KMS-11 (cell line): ENCODE measurements around the gene LGI2.

Experiments
- H2AFZ ChIP-seq: fragments of 200-600 bp; sonication (generic); 2 replicates; pipeline ENCODE4 v1.6.1; 2016; ENCODE audit warnings: antibody characterized with exemption, mixed run types, low read depth
- H3K27ac ChIP-seq: fragments of 200-600 bp; sonication (generic); 2 replicates; pipeline ENCODE4 v1.6.1; 2016; ENCODE audit warnings: mild to moderate bottlenecking, mixed run types
- H3K27me3 ChIP-seq: fragments of 200-600 bp; sonication (generic); 2 replicates; pipeline ENCODE4 v1.6.1; 2017; ENCODE audit warnings: mild to moderate bottlenecking, low read depth, mixed run types, moderate library complexity; ENCODE audit not compliant: insufficient read depth
- H3K36me3 ChIP-seq: fragments of 200-600 bp; sonication (generic); 2 replicates; pipeline ENCODE4 v1.6.1; 2017; ENCODE audit warnings: mild to moderate bottlenecking, mixed run types; ENCODE audit not compliant: insufficient read depth
- H3K4me1 ChIP-seq: fragments of 200-600 bp; sonication (generic); 2 replicates; pipeline ENCODE4 v1.6.1; 2016; ENCODE audit warnings: mild to moderate bottlenecking, low read depth, mixed run types; ENCODE audit not compliant: poor library complexity, severe bottlenecking
- H3K4me2 ChIP-seq: fragments of 200-600 bp; sonication (generic); 2 replicates; pipeline ENCODE4 v1.7.0; 2016; ENCODE audit warnings: mild to moderate bottlenecking, mixed run types
- H3K4me3 ChIP-seq: fragments of 200-600 bp; sonication (generic); IDR thresholded peaks from 2 replicates; pipeline ENCODE4 v1.6.1; 2017; ENCODE audit warnings: low read depth, low read length, mixed read lengths; ENCODE audit not compliant: insufficient read depth
- H3K79me2 ChIP-seq: fragments of 200-600 bp; sonication (generic); 2 replicates; pipeline ENCODE4 v1.6.1; 2016; ENCODE audit warnings: low read depth, mixed run types; ENCODE audit not compliant: insufficient read depth
- H3K9ac ChIP-seq: fragments of 200-600 bp; sonication (generic); 2 replicates; pipeline ENCODE4 v1.6.1; 2016; ENCODE audit warnings: mild to moderate bottlenecking, mixed run types
- H4K20me1 ChIP-seq: fragments of 200-600 bp; sonication (generic); 2 replicates; pipeline ENCODE4 v1.6.1; 2016; ENCODE audit warnings: mild to moderate bottlenecking, mixed run types; ENCODE audit not compliant: insufficient read depth
- CTCF ChIP-seq: fragments of 200-600 bp; sonication (generic); conservative IDR thresholded peaks from 2 replicates; pipeline ENCODE4 v1.6.1; 2017; ENCODE audit warnings: low read depth, mild to moderate bottlenecking, antibody characterized with exemption, low read length, moderate library complexity, mixed read lengths

LGI2 gene

GRCh38 chr4:24993551-24994080 is 37.1 kb downstream of the LGI2 start:
- no peaks in the 10 kb centered on the region for H3K36me3 ChIP-seq
- H3K79me2 ChIP-seq = no peaks in the 10 kb centered on the region
- no peaks in the 10 kb centered on the region for H3K4me1 ChIP-seq
- H3K4me3 ChIP-seq = no peak overlapping the region
- H3K27ac ChIP-seq = no peak overlapping the region
- no peak overlapping the region for H3K4me2 ChIP-seq
- no peak overlapping the region for H3K9ac ChIP-seq
- H2AFZ ChIP-seq = no peak overlapping the region
- no peaks in the 10 kb centered on the region for H4K20me1 ChIP-seq
- no peaks in the 10 kb centered on the region for H3K27me3 ChIP-seq
- TF ChIP-seq CTCF = no peak

GRCh38 chr4:24992968-24993367 is 37.8 kb downstream of the LGI2 start:
- Histone ChIP-seq H3K79me2 (no peaks in the 10 kb centered on the region), H3K9ac (no peak overlapping the region), H4K20me1 (no peaks in the 10 kb centered on the region), H2AFZ (no peak overlapping the region), H3K4me3 (no peak overlapping the region), H3K4me1 (no peaks in the 10 kb centered on the region), H3K36me3 (no peaks in the 10 kb centered on the region), H3K4me2 (no peak overlapping the region), H3K27ac (no peak overlapping the region), H3K27me3 (no peaks in the 10 kb centered on the region)
- TF ChIP-seq CTCF = no peak

- Histone ChIP-seq H3K79me2 (no peaks in the 10 kb centered on the region), H3K4me3 (no peak overlapping the region), H2AFZ (no peak overlapping the region), H3K36me3 (no peaks in the 10 kb centered on the region), H3K4me1 (no peaks in the 10 kb centered on the region), H3K27ac (no peak overlapping the region), H3K4me2 (no peak overlapping the region), H3K27me3 (no peaks in the 10 kb centered on the region), H4K20me1 (no peaks in the 10 kb centered on the region), H3K9ac (no peak overlapping the region)
- TF ChIP-seq CTCF = no peak
These were observed 39.7 kb downstream of the LGI2 start for GRCh38 chr4:24991015-24991414.

GRCh38 chr4:24989327-24989726 is 41.4 kb downstream of the LGI2 start:
- TF ChIP-seq CTCF = no peak
- Histone ChIP-seq H3K79me2 (no peaks in the 10 kb centered on the region), H3K4me3 (no peak overlapping the region), H3K4me2 (no peak overlapping the region), H3K27me3 (no peaks in the 10 kb centered on the region), H3K27ac (no peak overlapping the region), H3K9ac (no peak overlapping the region), H3K36me3 (no peaks in the 10 kb centered on the region), H3K4me1 (no peaks in the 10 kb centered on the region), H2AFZ (no peak overlapping the region), H4K20me1 (no peaks in the 10 kb centered on the region)
